GM18870 (cell line): ENCODE measurements around the gene XPR1.

Source experiments
- ATAC-seq: cut with Tn5 transposase; IDR thresholded peaks from one replicate; pipeline ENCODE4 v1.9.1; 2021; ENCODE audit warnings: moderate library complexity; ENCODE audit not compliant: unreplicated experiment

XPR1 gene

GRCh38 chr1:180884588-180885300 is 252.9 kb downstream of the XPR1 start:
- ATAC-seq = no peak

- no peak for ATAC-seq
Measured at GRCh38 chr1:180886338-180886737, 254.5 kb downstream of the XPR1 start.

GRCh38 chr1:180887841-180888240 is 256.0 kb downstream of the XPR1 start:
- ATAC-seq = no peak

GRCh38 chr1:180888870-180889269 is 257.0 kb downstream of the XPR1 start:
- ATAC-seq = peak; percentile 79

- ATAC-seq = no peak
Measured at GRCh38 chr1:180889325-180889724, 257.5 kb downstream of the XPR1 start.

- no peak for ATAC-seq
Measured at GRCh38 chr1:180892272-180892671, 260.4 kb downstream of the XPR1 start.

GRCh38 chr1:180892675-180893074 is 260.9 kb downstream of the XPR1 start:
- ATAC-seq = no peak

- ATAC-seq = no peak
Measured at GRCh38 chr1:180893614-180894013, 261.8 kb downstream of the XPR1 start.

- ATAC-seq = no peak
Measured at GRCh38 chr1:180896161-180896560, 264.3 kb downstream of the XPR1 start.

GRCh38 chr1:180898441-180899219 is 266.8 kb downstream of the XPR1 start:
- no peak for ATAC-seq

- no peak for ATAC-seq
Measured at GRCh38 chr1:180899262-180899661, 267.4 kb downstream of the XPR1 start.

- no peak for ATAC-seq
Measured at GRCh38 chr1:180901076-180901990, 269.5 kb downstream of the XPR1 start.

- no peak for ATAC-seq
Measured at GRCh38 chr1:180902541-180902940, 270.7 kb downstream of the XPR1 start.

GRCh38 chr1:180905927-180906326 is 274.1 kb downstream of the XPR1 start:
- no peak for ATAC-seq

GRCh38 chr1:180906511-180906910 is 274.7 kb downstream of the XPR1 start:
- no peak for ATAC-seq

- ATAC-seq = no peak
Measured at GRCh38 chr1:180907313-180908055, 275.7 kb downstream of the XPR1 start.

- ATAC-seq = no peak
Measured at GRCh38 chr1:180908074-180908765, 276.4 kb downstream of the XPR1 start.

- peak; percentile 38 for ATAC-seq
Measured at GRCh38 chr1:180909005-180909414, 277.2 kb downstream of the XPR1 start.

- peak; percentile 56 for ATAC-seq
Measured at GRCh38 chr1:180909462-180909976, 277.7 kb downstream of the XPR1 start.
